GM18519 (cell line): Measurements from ENCODE around the gene PCNX1.
"Not testable (repeated sequence)": the region's sequence is repeated elsewhere in the genome, so short reads cannot be mapped to it uniquely, and the experiment has no call there.

Experiments
- ATAC-seq: cut with Tn5 transposase; IDR thresholded peaks from one replicate; pipeline ENCODE4 v1.9.1; 2021; ENCODE audit warnings: mild to moderate bottlenecking, moderate library complexity; ENCODE audit not compliant: unreplicated experiment, low FRiP score

PCNX1 gene

DNA sequence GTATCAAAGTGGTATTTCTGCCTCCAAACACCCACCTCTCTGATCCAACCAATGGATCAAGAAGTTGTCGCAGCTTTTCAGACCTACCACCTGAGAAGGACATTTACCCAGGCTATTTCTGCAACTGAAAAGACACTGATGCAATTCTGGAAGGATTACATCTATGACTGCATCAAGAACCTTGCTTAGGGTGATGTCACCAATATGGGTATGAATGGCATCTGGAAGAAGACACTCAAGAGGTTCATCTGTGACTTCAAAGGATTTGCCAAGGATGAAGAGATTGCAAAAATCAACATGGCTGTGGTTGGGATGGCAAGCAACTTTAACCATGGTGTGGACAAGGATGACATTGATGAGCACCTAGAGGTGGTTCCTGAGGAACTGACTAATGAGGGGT lies 154.2 kb downstream of the PCNX1 start:
- no peak for ATAC-seq

DNA sequence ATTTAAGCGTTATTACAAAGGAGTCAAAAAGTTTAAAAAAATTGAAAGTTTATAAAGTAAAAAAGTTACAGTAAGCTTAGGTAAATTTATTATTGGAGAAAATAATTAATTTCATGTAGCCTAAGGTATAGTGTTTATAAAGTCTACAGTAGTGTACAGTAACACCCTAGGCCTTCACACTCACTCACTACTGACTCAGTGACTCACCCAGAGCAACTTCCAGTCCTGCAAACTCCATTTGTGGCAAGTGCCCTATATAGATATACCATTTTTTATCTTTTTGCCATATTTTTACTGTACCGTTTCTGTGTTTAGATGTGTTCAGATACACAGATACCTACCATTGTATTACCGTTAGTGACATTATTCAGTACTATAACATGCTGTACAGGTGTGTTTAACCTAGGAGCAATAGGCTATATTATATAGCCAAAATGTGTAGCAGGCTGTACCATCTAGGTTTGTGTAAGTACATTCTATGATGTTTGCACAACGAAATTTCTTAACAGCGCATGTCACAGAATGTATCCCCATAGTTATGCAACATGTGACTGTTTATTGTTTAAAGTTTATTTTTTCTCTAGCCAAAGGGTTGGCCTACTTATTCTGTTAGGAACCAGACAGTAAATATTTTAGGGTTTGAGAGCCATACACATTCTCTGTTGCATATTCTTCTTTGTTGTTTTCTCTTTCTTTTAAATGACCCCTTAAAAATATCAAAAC lies 155.5 kb downstream of the PCNX1 start:
- ATAC-seq = no peak

DNA sequence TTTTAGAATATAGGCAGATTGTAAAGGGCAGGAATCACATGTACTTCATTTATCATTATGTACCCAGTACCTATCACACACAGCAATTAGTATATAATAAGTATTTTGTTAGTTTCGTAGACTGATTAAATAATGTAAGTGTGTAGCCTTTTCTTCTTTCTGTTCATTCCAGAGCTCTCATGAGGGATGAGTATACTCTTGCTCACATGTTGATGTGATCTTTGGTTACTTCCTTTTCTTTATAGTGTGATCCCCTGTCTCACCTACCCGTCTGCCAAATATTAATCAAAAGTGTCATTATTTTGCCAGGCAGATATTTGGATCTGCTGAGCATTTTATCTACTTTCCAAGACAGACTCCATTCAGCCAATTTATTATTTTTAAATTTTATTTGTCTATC lies 156.1 kb downstream of the PCNX1 start:
- no peak for ATAC-seq

DNA sequence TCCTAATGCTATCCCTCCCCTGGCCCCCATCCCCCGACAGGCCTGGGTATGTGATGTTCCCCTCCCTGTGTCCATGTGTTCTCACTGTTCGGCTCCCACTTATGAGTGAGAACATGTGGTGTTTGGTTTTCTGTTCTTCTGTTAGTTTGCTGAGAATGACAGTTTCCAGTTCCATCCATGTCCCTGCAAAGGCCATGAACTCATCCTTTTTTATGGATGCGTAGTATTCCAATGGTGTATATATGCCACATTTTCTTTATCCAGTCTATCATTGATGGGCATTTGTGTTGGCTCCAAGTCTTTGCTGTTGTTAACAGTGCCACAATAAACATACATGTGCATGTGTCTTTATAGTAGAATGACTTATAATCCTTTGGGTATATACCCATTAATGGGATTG lies 157.5 kb downstream of the PCNX1 start:
- not testable (repeated sequence) for ATAC-seq

DNA sequence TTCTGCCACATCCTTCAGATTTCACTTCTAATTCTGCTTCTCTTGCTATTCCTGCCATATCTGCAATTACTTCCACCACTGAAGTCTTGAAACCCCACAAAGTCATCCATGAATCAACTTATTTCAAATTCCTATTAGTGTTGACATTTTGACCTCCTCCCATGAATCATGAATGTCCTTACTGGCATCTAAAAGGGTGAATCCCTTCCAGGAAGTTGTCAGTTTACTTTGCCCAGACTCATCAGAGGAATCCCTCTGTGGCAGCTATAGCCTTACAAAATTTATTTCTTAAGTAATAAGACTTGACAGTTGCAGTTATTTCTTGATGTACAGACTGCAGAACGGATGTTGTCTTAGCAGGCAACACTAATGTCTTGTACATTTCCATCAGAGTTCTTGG lies 162.9 kb downstream of the PCNX1 start:
- no peak for ATAC-seq

DNA sequence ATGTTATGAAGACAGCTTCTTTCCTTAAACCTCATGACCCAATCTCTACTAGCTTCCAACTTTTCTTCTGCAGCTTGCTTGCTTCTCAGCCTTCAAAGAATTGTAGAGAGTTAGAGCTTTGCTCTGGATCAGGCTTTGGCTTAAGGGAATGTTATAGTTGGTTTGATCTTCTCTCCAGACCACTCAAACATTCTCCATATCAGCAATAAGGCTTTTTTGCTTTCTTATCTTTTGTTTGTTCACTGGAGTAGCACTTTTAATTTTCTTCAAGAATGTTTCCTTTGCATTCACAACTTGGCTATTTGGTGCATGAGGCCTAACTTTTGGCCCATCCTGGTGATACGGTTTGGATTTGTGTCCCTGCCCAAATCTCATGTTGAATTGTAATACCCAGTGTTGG lies 163.8 kb downstream of the PCNX1 start:
- no peak for ATAC-seq

DNA sequence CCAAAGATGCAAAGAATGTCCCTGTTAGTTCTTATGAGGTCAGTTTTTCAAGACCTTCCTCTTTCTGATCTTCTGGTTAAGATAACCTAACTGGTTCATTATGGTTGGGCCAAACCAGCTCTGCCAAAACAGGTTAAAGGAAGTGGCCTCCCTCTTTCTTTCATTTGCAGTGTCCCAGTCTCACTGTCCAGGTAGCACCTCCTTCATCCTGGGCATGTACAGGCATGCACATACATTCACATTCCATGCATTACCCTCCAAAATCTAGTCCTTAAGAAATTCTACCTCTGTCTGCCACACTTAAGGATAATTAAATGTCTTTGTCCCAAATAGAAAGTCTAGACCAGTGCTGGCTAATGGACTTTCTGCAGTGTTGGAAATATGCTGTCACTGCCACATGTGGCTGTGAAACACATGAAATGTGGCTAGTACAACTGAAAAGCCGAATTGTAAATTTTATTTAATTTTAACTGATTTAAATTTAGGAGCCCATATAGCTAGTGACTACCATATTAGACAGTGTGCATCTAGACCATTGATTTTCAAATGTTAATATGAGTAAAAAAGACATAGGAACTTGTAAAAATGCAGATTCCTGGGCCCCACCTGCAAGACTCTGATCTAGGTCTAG lies 169.3 kb downstream of the PCNX1 start:
- ATAC-seq = no peak

DNA sequence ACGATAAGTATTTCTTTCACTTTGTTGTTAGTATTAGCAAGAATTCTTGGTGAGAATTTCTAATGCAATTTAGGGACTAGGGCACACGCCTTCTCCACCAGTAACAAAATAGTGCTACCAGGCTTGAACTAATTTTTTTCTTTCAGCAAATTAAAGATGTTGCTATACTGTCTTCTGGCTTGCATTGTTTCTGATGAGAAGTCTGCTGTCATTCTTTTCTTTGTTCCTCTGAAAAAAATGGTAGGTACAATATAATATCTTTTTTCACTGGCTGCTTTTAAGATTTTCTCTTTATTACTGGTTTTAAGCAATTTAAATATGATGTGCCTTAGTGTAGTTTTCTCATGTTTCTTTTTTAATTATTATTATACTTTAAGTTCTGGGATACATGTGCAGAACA lies 171.2 kb downstream of the PCNX1 start:
- ATAC-seq = no peak

DNA sequence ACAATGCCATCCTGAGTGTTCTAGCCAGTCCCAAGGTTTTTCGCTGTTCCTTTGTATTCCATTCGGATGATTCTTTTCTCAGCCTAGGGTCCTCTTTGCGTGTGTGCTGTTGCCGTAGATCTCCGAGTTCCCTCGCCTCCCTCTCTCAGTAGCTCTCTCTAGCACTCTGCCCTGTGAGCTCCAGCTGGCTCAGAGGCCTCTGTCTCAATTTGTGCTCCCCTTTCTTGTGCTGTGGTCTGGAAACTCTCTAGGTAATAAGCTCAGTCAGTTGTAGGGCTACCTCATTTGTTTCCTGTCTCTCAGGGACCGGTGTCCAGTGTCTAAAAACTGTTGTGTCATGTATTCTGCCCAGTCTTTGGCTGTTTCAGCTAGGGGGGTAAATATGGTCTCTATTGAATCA lies 179.3 kb downstream of the PCNX1 start:
- no peak for ATAC-seq

DNA sequence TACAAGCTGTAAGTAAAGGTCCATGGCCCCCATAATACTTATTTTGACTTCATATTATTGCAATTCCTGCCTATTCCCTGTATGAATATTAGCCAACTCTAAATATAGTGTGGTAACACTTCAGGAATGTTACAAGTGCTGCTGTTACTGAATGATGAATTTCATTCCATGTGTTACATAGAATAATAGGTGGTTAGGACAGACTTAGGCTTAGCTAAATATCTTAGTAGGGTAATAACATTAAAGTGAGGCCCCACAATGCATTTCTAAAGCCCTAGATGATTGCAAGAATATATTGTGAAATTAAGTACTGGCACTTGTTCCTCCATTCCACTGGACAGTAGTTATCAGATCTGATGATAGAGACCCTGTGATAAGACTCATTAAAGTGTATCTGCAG lies 182.7 kb downstream of the PCNX1 start:
- ATAC-seq = no peak

DNA sequence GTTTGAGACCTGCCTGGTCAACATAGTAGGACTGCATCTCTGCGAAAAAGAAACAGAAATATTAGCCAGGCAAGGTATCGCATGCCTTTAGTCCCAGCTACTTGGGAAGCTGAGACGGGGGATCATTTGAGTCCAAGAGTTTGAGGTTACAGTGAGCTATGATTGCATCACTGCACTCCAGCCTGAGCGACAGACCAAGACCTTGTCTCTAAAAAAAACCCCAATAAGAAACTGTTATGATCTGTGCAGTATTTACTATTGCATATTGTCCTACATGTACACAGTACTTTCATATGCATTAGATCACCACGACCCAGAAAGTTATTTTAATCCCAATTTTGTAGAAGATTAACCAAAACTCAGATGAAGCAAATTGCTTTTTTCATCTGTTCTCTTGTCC lies 187.5 kb downstream of the PCNX1 start:
- no peak for ATAC-seq

DNA sequence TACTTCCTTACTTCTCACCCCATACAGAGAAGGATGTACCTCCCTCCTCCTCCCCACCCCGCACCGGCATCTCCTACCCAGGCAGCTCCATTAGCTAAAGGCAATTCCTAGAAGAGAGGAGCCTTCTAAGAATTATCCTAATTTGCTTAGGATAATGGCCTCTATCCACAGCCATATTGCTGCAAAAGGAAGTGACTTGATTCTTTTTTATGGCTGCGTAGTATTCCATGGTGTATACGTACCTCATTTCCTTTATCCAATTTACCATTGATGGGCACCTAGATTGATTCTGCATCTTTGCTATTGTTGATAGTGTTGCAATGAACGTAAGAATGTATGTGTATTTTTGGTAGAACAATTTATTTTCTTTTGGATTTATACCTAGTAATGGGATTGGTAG lies 189.7 kb downstream of the PCNX1 start:
- no peak for ATAC-seq

DNA sequence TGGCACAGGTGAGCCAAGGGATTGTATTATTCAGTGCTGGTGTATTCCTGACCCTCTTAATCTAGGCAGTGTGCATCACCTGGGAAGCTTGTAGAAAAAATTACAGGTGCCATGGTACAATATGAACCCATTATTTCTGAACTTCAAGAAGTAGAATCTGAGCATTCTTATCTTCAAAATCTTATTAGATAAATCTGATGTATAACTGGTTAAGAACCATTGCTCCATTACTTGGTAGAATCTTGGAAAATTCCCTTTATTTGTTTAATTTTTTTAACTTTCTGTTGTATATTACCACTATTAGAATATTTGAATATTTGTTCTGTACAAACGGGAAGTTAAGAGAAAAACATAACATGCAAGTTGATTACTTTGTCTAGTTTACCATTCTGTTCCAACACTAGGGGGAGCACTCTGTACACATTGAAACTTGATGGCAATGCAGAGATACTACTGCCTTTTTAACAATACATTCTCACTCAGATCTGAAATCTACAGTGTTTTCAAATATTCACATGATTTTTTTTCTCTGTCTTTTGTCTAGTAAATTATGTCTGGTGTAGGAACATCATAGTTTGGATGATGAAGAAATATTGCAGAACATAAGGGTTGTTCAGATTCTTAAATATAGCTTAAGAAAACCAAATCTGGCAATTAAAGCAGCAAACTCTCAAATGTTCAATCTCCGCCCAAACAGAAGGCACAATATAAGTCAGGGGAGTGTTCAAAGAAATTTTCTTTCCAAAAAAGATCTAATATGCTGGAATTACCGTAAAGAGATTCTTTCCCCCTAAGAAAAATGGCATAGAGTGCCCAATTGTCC lies 196.6 kb downstream of the PCNX1 start:
- no peak for ATAC-seq

DNA sequence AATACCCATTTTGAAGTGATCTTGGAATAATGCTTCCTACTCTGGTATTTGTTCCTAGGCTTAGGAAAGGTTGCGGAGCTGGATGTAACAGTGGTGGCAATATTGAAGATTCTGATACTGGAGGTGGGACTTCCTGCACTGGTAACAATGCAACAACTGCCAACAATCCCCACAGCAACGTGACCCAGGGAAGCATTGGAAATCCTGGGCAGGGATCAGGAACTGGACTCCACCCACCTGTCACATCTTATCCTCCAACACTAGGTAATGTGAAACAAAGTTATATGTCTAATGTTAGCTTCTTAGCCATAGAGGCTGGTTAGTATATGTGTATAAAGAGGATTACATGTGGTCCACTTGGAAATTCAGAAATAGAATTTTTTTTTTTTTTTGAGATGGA lies 197.9 kb downstream of the PCNX1 start:
- ATAC-seq = no peak

DNA sequence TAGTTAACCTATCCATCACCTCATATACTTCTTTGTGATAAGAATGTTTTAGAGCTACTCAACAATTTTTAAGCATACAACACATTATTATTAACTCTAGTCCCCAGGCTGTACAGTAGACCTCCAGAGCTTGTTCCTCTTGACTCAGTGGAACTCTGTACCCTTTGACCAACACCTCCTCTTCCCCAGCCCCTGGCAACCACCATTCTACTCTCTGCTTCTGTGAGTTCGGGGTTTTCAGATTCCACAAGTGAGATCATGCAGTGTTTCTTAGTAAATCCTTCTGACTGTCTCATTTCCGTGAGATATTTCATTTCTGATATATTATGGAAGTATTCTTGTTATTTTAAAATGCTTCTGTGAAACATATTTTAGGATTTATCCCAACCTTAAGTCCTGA lies 200.7 kb downstream of the PCNX1 start:
- ATAC-seq = no peak

DNA sequence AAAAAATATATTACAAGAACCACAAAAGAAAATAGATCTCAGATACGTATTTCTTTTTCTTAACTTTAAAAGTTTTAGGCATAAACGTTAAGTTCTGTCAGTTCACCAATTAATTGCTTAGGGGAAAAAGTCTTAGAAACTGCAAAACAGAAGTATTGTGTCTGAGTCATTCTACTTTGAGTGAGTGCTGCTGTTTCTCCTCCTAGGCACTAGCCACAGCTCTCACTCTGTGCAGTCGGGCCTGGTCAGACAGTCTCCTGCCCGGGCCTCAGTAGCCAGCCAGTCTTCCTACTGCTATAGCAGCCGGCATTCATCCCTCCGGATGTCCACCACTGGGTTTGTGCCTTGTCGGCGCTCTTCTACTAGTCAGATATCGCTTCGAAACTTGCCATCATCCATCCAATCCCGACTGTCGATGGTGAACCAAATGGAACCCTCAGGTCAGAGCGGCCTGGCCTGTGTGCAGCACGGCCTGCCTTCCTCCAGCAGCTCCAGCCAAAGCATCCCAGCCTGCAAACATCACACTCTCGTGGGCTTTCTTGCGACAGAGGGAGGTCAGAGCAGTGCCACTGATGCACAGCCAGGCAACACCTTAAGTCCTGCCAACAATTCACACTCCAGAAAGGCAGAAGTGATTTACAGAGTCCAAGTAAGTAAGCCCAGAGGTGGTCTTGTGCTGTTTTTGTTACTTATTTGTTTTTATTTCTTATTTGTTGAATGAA lies 201.3 kb downstream of the PCNX1 start:
- ATAC-seq = no peak

DNA sequence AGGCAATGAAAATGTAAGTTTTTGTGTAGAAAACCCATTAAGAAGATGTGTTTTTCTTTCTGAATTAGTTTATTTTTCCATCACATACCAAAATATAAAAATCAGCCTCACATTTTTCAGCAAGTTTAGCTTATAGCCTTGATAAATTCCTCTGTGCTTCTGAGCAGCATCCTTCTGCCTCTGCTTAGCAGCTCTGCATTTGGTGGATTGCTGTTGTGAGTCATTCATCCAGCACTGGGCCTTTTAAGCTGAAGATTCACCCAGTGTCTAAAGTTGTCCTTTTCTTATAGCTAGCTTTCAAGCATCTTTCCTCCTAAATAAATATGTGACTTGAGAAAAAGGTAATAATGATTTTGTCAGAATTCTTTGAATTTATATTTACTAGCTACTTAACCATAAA lies 206.1 kb downstream of the PCNX1 start:
- no peak for ATAC-seq

DNA sequence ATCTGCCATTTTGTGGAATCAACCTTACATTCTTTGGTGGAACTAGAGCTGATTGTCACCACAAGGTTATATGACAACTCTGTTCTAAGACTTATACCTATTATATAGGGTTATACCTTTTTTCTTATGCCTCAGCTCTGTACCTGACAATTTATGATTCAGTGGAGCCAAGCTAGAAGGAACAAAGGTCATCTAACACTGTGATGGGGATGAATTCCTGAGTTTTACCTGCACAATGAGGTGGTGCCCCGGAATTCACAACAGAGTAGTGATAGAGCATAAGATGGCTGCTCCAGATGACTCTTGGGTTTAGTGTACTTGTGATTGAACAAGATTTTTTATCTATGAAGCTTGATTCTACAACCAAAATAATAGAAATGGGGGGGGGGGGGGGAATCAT lies 207.3 kb downstream of the PCNX1 start:
- no peak for ATAC-seq

DNA sequence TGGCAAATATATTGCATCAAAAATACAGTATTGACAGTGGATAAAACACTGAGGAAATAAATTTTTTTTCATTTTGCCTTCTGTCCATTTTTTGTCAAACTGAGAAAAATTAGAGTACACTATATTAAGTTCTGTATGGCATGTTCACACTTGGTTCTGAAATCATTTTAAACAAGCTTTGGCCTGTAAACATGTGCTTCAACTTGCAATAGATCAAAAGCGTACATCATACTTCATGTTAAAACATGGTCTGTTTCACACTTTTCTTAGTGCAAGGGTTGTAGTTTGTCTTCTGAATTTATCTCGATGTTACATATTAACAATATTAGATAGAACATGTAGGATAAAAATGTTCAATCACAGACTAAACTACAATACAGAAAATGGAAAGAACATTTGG lies 208.0 kb downstream of the PCNX1 start:
- ATAC-seq = no peak

DNA sequence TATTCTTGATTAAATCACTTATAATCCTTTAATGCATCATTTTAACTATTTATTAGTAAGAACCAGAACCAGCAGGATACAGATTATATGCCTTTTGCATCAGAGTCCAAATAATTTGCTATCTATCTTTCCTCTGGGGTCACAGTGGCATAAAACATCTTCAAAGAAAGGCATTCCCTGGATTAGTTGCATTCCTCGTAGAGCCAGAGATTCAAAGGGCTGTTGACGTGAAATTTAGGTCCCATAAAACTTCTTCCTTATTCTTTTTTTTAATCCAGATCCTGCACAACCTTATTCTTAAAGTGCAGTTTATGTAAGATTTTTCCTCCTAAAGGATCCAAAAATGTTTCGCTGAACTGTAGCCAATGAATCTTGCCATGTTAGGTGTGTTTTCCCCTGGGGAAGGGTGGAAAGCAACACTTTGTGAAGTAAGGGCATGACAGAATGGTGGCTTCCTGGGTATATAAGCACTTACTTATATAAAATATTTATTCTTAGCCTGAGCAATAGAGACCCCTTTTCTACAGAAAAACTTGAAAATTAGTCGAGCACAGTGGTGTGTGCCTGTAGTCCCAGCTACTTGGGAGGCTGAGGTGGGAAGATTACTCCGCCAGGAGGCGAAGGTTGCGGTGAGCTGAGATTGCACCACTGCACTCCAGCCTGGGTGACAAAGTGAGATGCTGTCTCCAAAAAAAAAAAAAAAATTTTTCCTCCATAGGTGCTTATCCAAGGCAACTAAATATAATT lies 208.7 kb downstream of the PCNX1 start:
- ATAC-seq = no peak
